Ramos (cell line): ENCODE results near the gene TUBA1B.

Experiments used
- in situ Hi-C: fragments of 300-500 bp; cut with MboI; formaldehyde crosslinking; loops from one replicate; pipeline ENCODE4 v1.14.3; 2022; ENCODE audit warnings: low sequenced_read_pairs; ENCODE audit not compliant: unreplicated experiment

Gene TUBA1B

GRCh38 chr12:49092086-49092815 is 38.9 kb downstream of the TUBA1B start:
- in situ Hi-C loops, result loop anchor here (10.0 kb wide), 1 partner anchor 143 kb away; no protein-coding TSS in a partner anchor

GRCh38 chr12:49091836-49092085 is 39.4 kb downstream of the TUBA1B start:
- in situ Hi-C loops, result loop anchor here (10.0 kb wide), 1 partner anchor 143 kb away; no protein-coding TSS in a partner anchor

GRCh38 chr12:49091056-49091835 is 39.9 kb downstream of the TUBA1B start:
- in situ Hi-C loops, result loop anchor here (10.0 kb wide), 1 partner anchor 144 kb away; no protein-coding TSS in a partner anchor

- in situ Hi-C loops, result loop anchor here (10.0 kb wide), 1 partner anchor 145 kb away; no protein-coding TSS in a partner anchor
Observed at GRCh38 chr12:49089821-49090773, 41.1 kb downstream of the TUBA1B start.

- in situ Hi-C loops, result no loop called here
Observed at GRCh38 chr12:49088932-49089330, 42.3 kb downstream of the TUBA1B start.

- in situ Hi-C loops, result no loop called here
Observed at GRCh38 chr12:49088150-49088931, 42.9 kb downstream of the TUBA1B start.

- in situ Hi-C loops, result no loop called here
Observed at GRCh38 chr12:49086116-49086515, 45.1 kb downstream of the TUBA1B start.

GRCh38 chr12:49084438-49084837 is 46.8 kb downstream of the TUBA1B start:
- in situ Hi-C loops, result no loop called here

GRCh38 chr12:49079793-49080192 is 51.4 kb downstream of the TUBA1B start:
- in situ Hi-C loops, result no loop called here
